ENCODE data around the gene OR2AG1. TPM values are rescaled to one million over a fixed set of nuclear protein-coding genes. Genes with fewer than 3 reads are reported as not detected.

The OR2AG1 gene
- not detected in 2 replicates for total RNA-seq

GRCh38 chr11:6782720-6783119, at the start of gene OR2AG1:
OR2AG1 (plus strand) TSS chr11:6783020; CDS start chr11:6785038, 2,018 bp downstream.

GRCh38 chr11:6771926-6772893, 10.6 kb upstream of the OR2AG1 start, which contains the start of gene OR2AG2:
OR2AG2 (minus strand) TSS chr11:6771976; CDS start chr11:6768957, 3,019 bp downstream.

GRCh38 chr11:6799402-6799801, 16.6 kb downstream of the OR2AG1 start, which contains the start of gene OR6A2:
OR6A2 (minus strand) TSS chr11:6799689; CDS start chr11:6795708, 3,981 bp downstream.

Other genes starting within 250 kb of the OR2AG1 start
- 17.4 and 19.6 TPM in 2 replicates for gene RRP8, start 179.4 kb upstream of the OR2AG1 start, total RNA-seq
- gene ILK, start 179.2 kb upstream of the OR2AG1 start, total RNA-seq = 179 and 196 TPM in 2 replicates
- gene TAF10, start 170.8 kb upstream of the OR2AG1 start, total RNA-seq = 37.4 and 42.3 TPM in 2 replicates
- 51.3 and 99.0 TPM in 2 replicates for gene TPP1, start 163.6 kb upstream of the OR2AG1 start, total RNA-seq
- gene DCHS1, start 127.2 kb upstream of the OR2AG1 start, total RNA-seq = 22.5 and 23.9 TPM in 2 replicates
- 99.3 and 103 TPM in 2 replicates for gene MRPL17, start 99.7 kb upstream of the OR2AG1 start, total RNA-seq
- gene OR2AG2, start 11.0 kb upstream of the OR2AG1 start, total RNA-seq = not detected in 2 replicates
- gene OR6A2, start 16.7 kb downstream of the OR2AG1 start, total RNA-seq = 0.07 TPM in 1 of 2 replicates, not detected in the other
- not detected in 2 replicates for gene OR10A5, start 62.7 kb downstream of the OR2AG1 start, total RNA-seq
- gene OR10A2, start 80.0 kb downstream of the OR2AG1 start, total RNA-seq = not detected in 2 replicates
- not detected in 2 replicates for gene OR10A4, start 93.6 kb downstream of the OR2AG1 start, total RNA-seq
- not detected in 2 replicates for gene OR2D2, start 109.5 kb downstream of the OR2AG1 start, total RNA-seq
- not detected in 2 replicates for gene OR2D3, start 138.0 kb downstream of the OR2AG1 start, total RNA-seq
- 1.4 and 1.7 TPM in 2 replicates for gene ZNF215, start 143.4 kb downstream of the OR2AG1 start, total RNA-seq
- 0.44 TPM in 1 of 2 replicates, not detected in the other for gene ZNF214, start 237.3 kb downstream of the OR2AG1 start, total RNA-seq
- not detected in 2 replicates for gene NLRP14, start 237.5 kb downstream of the OR2AG1 start, total RNA-seq